GM18519 (cell line): ENCODE measurements around the gene NPAS3.

ENCODE experiments used
- ATAC-seq: cut with Tn5 transposase; IDR thresholded peaks from one replicate; pipeline ENCODE4 v1.9.1; 2021; ENCODE audit warnings: mild to moderate bottlenecking, moderate library complexity; ENCODE audit not compliant: unreplicated experiment, low FRiP score

NPAS3 gene

GRCh38 chr14:33835677-33836076 is 897.0 kb downstream of the NPAS3 start:
- no peak for ATAC-seq

- no peak for ATAC-seq
Observed at GRCh38 chr14:33836203-33836899, 897.7 kb downstream of the NPAS3 start.

- no peak for ATAC-seq
Observed at GRCh38 chr14:33836900-33837577, 898.4 kb downstream of the NPAS3 start.

- no peak for ATAC-seq
Observed at GRCh38 chr14:33837943-33838683, 899.4 kb downstream of the NPAS3 start.

- ATAC-seq: no peak
Observed at GRCh38 chr14:33839193-33840076, 900.8 kb downstream of the NPAS3 start.

GRCh38 chr14:33840797-33841196 is 902.1 kb downstream of the NPAS3 start:
- no peak for ATAC-seq

GRCh38 chr14:33842299-33842698 is 903.6 kb downstream of the NPAS3 start:
- no peak for ATAC-seq

GRCh38 chr14:33844118-33844517 is 905.4 kb downstream of the NPAS3 start:
- no peak for ATAC-seq

GRCh38 chr14:33846100-33846824 is 907.6 kb downstream of the NPAS3 start:
- ATAC-seq: no peak

GRCh38 chr14:33847066-33847465 is 908.4 kb downstream of the NPAS3 start:
- no peak for ATAC-seq

- no peak for ATAC-seq
Observed at GRCh38 chr14:33848009-33848408, 909.3 kb downstream of the NPAS3 start.

- ATAC-seq: no peak
Observed at GRCh38 chr14:33848706-33849454, 910.2 kb downstream of the NPAS3 start.

GRCh38 chr14:33849455-33849801 is 910.7 kb downstream of the NPAS3 start:
- ATAC-seq: no peak

GRCh38 chr14:33850826-33851225 is 912.1 kb downstream of the NPAS3 start:
- no peak for ATAC-seq

- ATAC-seq: no peak
Observed at GRCh38 chr14:33851366-33851765, 912.7 kb downstream of the NPAS3 start.

GRCh38 chr14:33851931-33852330 is 913.3 kb downstream of the NPAS3 start:
- no peak for ATAC-seq
